ENCODE data around the gene DYNLRB1.
A peak's percentile ranks its signal among the peaks of the same experiment; 100 is the strongest.

Gene DYNLRB1

DNA sequence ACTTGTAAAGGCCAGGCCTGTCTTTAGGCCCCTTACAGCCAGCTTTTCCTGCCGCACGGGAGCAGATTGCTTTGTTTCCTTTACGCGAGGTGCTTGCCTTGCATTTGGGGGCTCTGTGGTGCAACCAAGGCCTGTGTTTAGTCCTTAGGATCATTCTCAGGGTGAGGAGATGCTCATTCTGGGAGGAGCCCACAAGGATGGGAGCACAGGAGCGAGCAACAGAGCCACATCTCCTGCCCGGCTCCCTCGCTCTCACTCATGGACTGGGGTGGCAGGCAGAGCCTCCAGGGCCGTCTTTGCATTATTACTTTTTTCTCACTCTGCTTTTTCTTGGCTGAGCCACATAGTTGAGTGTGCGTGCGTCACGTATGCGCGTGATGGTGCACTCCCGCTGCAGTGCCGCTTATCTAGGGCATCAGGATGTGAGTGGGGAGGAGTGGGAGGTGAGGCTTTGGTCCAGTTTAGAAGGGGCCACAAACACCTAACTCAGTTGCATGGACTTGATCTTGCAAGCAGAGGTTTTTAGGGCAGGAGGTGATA, 19.1 kb downstream of the DYNLRB1 start:
- no peak for DNase-seq

DNA sequence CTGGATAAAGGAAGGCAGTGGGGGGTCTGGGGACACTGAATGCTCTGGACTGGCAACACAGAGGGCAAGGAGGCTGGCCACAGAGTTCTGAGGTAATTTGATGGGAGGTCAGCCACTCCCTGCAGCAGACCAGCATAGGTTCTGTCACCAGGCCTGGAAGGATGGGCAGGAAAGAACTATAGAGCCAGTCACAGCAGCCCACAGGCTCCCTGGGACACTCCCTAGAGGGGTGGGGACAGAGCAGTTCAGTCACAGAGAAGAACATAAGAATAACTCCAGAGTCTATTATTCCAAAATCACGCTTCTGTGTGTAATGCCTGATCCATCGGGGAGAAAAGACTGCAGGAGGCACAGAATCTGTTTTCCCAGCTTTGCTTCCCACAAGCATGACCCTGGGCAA, 19.6 kb downstream of the DYNLRB1 start:
- DNase-seq, result no peak

DNA sequence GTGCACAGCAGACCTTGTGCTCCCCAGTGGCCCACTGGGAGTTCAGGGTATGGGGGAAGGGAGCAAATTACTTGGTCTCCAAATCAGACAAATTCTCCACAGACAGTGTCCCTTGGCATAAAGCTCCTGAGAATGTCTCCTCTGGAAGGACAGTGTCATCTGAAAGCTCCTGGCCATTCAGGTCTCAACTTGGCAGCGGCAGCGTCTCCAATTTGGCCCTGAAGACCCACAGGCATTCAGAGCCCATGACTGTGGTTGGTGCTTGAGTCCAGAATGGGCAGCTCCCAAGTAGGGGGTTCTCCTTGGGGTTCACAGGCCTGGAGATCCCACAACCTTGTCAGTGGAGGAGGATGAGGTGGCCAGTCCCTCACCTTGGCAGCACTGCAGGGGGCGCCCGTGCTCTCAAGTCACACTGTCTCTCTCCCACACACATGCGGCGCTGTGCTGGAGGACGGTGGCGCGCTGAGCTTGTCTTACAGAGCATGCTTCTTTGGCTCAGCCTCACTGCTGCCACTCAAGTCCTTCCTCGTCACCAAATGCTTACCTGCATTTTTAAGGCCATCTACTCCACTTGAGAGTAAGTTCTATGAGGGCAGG, 20.7 kb downstream of the DYNLRB1 start:
- no peak for DNase-seq

DNA sequence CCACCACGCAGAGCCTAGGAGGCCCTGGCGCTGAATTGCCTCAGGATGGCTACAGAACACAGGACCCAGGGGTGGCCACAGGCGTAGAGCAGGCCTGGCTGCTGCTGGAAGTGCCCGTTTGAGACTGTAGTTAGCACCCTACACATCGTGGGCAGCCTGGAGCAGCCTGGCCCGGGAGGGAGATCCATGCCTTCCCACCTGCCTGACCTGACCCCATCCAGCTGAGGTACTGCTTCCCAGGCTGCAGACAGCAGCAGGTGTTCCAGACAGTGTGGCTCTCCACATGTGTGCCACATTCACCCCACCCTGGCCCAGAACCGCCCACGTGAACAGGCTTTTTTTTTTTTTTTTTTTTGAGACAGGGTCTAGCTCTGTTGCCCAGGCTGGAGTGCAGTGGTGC, 21.4 kb downstream of the DYNLRB1 start:
- no peak for DNase-seq

DNA sequence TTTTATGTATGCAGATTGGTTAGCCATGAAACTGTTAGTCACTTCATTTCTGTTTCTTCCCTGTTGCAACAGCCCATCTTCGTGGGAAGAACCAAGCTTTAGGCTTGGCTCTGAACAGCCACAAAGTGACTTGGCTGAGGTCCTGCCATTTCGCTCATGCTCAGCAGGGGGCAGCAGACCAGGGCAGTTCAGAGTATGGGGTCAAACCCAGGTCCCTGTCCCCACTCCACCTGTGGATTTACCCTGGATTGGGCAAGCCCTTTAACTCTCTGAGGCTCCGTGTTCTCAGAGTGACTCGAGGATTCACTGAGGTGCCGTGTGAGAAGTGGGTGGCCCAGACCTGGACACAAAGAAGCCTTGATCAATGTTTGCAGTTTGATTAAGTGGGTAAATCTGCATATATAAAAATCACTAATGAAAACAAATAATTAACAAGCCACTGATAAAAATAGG, 22.5 kb downstream of the DYNLRB1 start:
- peak; percentile 23 for DNase-seq

DNA sequence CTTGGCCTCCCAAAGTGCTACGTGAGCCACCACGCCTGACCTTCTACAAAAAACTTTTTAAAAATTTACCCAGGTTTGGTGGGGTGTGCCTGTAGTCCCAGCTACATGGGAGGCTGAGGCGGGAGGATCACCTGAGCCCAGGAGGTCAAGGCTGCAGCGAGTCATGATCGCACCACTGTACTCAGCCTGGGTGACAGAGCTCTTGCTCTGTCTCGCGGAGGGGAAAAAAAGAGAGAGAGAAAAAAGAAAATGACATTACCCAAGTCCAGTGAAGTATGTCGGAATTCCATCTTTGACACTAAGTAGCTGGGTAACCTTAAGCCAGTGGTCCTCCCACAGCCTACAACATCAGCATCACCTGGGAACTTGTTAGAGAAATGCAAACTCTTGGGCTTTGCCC, 23.5 kb downstream of the DYNLRB1 start:
- DNase-seq, result no peak

DNA sequence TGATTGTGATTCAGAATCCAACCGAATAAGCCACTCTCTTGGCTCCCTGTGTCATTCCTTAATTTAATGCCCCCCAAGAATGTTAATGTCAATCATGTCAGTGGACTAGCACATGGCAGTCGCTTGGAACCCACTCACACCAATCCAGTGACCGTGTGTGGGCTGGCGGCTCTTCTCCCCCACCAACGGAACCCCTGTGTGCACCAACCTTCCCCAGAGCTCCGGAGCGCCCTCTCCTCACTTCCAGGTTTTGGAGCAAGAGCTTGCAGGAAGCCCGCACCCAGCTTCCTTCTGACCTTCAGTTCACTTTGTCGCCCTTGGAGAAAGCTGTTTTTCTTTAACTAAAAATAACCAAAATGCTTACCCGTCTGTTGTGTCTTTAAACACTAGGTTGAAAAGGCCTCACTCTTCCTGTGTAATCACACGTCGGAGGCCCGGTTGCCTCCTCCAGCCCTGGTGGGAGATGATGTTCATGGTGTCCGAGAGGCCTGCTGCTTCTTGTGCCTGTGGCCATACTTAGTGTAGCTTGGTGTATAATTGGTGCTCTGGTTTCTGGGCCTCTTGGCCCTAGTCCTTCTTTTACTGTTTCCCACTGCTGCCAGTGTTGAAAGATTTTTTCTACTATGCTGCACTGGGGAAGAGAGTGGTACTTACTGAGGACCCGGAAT, 24.5 kb downstream of the DYNLRB1 start:
- DNase-seq, result no peak

DNA sequence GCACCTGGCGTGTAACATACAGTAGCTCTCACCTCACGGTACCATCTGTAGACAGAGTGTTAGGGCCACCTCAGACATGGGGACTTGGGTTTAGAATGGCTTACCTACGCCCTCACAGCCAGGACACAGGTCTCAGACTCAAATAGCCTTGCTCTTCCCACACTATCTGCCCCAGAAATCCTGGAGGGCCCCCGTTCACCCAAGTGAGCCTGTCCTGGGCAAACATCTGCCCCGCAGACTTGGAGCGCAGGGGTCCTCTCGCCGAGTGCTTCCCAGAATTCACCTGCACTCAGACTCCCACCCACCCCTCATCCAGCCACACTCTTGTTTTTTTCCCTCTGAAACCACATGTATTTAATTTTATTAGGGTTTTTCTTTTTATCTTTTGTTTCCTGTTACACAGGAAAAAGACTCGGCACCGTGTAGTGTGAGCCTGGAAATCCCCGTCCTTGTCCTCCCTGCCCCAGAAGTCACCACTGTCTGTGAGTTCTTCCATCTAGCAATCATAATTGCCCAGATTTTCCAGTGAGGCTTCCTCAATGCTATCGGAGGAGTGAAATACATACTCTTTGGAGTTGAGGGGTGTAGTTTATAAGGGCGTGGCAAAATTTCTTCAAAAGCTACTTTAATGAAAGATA, 25.2 kb downstream of the DYNLRB1 start:
- DNase-seq, result no peak

DNA sequence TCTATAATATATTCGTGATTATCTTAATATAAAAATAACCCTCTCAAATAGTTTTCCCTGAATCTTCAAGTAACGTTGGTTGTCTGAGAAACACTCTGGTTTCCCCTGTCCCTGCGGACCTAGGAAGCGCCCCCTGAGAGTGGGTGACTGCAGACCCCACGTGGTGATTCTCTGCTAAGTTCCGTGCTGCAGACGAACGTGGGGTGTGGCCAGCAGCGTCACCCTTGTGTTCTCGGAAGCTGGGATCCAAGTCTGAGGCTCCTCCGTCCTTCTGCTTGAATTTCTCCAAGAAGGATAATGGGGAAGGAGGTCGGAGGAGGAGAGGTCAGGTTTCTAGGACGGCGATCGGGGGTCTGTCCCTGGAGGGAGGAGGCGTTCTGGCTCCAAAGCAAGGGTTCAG, 25.7 kb downstream of the DYNLRB1 start:
- no peak for DNase-seq

DNA sequence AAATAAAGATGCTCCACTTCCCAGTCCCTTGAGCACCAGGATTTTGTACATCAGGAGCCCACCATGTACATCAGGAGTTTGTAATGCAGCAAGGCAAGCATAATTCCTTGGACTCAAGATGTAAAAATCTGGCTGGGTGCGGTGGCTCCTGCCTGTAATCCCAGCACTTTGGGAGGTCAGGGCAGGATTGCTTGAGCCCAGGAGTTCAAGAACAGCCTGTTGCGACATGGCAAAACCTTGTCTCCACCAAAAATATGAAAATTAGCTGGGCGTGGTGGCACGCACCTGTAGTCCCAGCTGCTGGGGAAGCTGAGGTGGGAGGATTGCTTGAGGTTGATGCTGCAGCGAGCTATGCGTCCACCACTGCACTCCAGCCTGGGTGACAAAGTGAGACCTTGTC, 26.2 kb downstream of the DYNLRB1 start:
- no peak for DNase-seq

DNA sequence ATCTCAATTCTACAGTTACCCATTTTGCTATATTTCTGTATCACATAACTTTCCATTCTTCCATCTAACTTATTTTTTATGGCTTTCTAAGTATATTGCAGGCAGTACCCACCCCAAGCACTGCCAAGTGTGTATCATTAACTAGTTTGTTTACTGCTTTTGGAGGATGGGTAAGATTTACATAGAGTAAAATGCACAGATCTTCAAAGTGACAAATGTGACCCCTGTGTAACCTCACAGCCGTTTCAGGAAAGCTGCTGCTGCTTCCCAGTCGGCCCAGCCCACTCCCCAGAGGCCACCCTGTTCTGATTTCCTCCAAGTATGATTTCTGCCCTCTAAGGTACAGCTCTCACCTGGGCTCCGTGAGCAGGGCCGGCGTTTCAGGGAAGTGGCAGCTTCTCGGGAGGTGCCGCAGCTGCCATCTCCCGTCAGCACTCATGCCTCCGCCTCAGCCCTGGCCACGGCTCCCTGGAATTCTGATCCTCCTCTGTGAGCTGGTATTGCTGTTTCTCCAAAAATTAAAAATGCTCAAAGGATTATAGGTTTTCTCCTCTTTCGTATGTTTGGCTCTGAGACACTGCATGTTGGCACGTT, 27.3 kb downstream of the DYNLRB1 start:
- DNase-seq, result no peak

DNA sequence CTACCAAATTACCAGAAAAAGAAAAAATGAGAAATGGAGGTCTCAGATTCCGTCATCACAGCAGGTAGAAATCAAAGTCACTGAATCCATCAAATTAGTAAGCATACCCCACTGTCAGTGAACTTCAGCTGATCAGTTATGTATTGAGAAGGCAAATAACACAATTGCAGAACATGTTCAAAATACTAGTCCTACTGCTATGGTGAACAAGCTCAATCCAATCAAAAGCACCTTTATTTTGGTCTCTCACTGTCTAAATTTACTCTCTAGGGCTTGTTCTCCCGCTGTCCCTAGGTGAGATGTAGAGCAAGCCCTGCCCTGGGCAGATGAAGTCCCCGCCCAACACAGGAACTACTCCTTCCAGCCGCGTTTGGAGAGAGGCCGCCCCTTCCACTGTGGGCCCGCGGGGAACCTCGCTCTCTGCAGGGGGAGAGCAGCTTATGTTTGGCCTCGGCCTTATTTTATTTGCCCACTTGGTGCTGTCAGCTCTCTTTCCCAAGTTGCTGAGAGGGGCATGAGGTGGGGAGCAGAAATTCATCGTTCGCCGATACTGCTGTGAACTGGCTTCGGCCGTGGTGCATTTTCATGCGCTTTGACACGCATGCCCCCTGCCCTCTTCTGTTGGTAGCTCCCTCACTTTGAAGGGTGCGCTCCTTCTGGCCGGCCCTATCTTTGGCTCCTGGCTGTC, 28.0 kb downstream of the DYNLRB1 start:
- no peak for DNase-seq

DNA sequence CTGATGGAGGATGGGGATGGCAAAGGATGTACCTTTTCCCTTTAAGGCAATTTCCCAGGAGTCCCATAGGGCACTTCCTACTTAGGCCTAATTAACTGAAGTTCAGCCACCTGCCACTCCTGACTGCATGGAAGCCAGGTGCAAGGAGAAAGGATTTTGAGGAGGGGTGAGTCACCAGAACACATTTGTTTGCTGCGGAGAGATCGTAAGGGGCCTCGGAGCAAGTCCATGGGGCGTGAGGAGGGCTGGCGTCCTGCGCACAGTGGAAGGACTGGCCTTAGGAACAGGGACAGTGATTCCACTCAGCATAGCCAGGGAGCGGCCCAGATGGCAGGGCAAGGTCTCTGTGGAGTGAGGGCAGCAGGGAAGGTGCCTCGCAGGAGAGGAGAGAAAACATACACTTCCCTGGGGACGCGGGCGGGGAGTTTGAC, 30.5 kb downstream of the DYNLRB1 start:
- DNase-seq, result peak; percentile 87

DNA sequence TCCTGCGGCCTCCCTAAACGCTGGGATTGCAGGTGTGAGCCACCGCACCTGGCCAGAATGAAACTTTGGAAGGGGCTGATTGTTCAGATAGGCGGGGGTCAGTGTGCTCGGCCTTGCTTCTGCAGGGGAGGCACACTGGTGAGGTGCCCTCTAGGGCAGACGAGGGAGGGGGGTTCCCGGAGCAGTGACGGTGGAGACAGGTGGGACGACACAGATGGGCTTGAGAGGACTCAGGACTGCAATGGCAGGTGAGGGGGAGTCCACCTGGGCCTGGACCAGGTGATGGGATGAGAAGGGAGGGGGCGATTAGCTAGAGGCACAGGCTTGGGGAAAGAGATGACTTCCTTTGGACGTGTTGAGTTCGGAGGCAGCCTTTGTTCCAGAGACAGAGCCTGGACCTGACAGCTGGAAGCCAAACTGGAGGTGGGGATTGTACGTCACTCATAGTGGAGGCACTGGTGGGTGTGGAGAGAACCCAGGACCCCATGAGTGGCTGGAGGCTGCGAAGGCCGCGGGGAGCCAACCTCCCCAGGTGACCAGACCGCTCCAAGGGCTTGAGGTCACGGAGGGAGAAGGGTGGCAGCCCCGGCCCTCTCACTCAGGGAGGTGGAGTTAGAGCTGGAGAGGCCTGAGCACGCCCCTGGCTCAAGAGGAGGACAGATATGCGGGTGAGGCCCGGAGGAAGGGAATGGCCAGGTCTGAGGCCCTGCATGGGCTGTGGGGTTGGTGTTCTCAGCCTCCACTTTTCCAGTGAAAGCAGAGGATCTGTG, 31.8 kb downstream of the DYNLRB1 start:
- DNase-seq, result no peak

DNA sequence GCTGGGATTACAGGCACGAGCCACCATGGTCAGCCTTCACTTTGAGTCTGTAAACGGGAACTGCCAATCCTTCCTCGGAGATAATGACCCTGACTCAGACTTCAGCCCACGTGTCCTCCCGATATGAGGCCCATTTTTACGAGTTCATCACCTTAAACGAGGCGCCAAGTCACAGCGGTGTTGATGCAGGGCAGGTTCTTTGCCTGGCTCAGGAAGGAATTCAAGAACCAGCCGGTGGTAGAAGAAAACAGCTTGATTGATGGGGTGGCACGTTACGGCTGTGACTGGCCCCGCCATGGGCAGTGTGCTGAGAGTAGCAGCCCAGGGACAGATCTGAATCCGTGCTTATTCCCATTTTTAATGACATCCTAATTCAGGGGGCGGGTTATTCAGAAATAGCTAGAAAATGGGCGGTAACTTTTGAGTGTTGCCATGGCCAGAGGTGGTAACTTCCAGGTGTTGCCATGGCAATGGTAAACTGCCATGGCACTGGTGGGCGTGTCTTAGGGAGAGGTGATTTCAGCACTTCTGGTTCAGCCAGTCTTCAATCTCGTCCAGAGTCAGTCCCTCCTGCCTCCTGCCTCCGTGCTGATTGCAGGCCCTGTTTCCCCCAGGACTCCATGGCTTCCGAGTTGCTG, 33.2 kb downstream of the DYNLRB1 start:
- DNase-seq, result peak; percentile 43

DNA sequence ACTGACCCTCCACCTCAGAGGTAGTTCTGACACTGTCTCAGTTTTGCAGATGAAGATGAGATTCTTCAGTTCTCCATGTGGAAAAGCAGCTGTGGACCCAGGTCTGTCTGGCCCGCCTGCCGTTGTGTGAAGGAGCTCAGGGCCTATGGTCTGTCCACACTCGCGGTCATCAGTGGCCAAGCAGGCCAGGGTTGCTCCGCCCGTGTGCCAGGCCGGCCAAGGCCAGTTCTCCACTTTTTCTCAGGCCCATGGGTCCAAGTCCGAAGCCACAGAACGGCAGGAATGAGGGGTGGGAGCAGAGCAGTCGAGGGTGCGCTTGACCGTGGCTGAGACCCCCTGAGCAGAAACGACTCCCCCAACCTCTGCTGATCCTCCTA, 33.7 kb downstream of the DYNLRB1 start:
- no peak for DNase-seq

DNA sequence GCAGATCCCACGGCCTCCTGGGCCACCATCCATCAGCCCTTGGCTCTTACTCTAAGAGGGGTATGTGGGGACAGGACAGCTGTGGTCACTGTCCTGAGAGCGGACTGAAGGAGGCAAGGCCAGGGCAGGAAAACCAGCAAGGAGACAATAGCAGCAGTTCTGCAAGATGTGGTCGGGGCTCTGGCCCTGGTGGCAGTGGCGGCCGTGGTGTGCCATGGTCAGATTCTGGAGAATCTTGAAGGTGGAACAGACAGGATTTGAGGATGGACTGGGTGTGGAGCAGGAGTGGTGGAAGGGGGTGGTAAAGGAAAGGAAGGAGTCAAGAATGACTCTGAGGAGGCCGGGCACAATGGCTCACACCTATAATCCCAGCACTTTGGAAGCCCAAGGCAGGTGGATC, 36.3 kb downstream of the DYNLRB1 start:
- DNase-seq, result no peak

DNA sequence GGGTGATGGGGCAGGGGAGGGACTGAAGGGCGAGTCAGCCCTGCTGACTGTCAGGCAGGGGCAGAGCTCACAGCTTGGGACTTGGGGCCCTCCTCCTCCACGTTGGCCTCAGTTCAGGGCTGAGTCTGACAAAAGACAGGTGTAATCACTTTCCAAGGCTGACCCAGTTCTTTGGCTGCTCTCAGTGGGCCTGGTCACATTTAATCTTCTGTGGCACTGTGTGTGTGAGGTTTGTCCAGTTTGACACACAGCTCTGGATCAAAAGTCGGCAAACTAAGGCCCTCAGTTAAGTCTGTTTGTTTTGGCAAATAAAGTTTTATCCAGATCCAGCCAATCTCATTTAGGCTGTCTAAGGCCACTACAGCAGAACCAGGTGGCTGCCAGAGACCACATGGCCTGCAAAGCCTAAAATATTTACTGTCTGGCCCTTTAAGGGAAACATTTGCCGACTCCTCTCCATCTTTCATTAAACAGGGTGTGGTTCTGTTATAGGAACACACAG, 37.2 kb downstream of the DYNLRB1 start:
- peak; percentile 12 for DNase-seq

DNA sequence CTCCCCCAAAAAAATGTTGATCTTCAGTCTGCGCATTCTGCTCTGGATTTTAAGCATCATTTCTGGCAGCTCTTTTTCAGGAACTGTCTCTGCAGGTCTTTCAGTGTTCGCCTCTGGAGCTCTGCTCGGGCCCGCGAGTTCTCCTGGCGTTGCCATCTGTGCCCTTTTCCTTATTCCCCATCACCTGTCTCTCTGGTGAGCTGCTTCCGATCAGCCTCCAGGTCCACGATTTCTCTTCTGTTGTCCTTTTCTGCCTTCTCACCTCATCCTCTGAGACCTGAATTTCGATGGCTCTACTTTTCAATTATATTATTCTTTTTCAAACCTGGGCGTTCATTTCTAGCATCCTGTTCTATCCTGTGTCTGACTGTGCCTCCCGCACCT, 41.7 kb downstream of the DYNLRB1 start:
- DNase-seq, result no peak

DNA sequence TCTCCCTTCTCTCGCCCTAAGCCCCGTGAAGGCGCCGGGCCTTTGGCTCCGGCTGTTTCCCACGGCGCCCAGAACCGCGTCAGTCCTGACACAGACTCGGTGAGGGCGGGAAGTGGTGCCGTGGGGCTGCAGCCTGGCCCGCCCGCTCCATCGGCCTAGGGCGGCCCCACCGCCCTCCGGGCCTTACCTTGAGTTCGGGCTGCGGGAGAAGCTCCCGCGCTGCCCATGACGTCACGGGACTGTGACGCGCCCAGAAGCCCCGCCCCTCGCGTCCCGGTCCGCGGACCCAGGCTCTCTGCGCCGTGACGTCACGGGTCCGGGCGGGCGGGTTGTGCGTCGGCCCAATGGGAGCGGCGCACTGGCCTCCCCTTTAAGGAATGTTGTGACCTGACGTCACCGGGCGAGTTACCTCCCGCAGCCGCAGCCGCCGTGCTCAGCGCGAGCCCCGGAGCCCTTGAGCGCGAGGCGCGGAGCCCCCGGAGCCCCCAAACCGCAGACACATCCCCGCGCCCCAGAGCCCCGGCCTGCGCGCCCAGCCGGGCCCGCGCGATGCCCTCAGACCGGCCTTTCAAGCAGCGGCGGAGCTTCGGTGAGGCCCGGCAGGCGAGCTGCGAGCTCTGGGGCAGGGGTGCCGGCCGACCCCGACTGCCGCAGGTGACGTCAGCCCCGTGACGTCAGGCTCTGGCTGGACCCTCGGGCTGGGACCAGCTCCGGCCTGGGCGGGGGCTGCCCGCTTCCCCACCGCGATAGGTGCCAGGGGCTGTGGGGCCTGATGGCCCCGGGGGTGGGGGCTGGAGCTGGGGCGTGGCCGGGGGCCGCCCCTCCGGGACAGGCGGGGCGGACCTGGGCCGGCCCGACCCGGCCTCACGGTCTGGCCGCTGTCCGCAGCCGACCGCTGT, 42.3 kb downstream of the DYNLRB1 start, which contains the start of gene MAP1LC3A:
Gene MAP1LC3A, plus strand, starts transcription at position 399 of the 899 bp plus-strand sequence. Its CDS starts 151 bp downstream, at position 550.
- peak; percentile 46 for DNase-seq

Data from NCI-H774 (cell line).